Astrocyte (in vitro differentiated cells and primary cell): ENCODE results near the gene ADARB2.

Experiments
- EZH2 ChIP-seq: IDR thresholded peaks from 2 replicates; pipeline ENCODE4 v1.6.1; 2012; ENCODE audit warnings: mild to moderate bottlenecking, low read length, inconsistent platforms; ENCODE audit not compliant: insufficient read depth
- TF ChIP-seq, protein P1 (sequence below): IDR thresholded peaks from 2 replicates; pipeline ENCODE4 v1.5.1; 2011; ENCODE audit warnings: low read depth, mild to moderate bottlenecking, inconsistent platforms, low read length, moderate library complexity; ENCODE audit not compliant: insufficient read depth

DNA sequence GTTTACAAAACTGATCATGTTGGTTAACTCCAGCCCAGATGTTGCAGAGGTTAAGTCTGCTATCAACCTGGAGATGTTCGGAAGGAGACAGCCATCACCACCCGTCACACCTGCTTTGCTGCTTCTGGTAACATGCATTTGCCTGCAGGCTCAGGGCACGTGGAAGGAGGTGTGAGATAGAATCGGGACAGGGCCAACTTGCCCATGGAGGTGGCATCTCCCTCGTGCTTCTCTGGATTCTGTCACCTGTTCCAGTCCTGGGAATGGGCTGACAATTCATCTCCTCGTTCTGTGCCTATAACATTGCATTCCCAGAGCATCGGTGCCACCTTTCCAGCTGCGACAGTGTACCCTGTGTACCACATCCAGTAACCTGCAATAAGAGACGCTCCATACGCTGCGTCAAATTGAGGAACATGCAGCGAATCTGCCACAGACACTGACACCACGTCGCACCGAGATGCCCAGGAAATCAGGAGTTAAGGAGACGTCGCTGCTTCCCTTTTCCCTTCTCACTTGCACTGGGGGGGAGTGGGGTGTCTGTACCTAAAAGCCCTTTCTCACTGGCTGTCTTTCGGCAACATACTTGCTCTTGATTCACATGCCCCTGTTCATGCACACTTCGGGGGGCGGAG lies 65.8 kb downstream of the ADARB2 start:
- TF ChIP-seq EZH2: no peak
- TF ChIP-seq, protein P1, sequence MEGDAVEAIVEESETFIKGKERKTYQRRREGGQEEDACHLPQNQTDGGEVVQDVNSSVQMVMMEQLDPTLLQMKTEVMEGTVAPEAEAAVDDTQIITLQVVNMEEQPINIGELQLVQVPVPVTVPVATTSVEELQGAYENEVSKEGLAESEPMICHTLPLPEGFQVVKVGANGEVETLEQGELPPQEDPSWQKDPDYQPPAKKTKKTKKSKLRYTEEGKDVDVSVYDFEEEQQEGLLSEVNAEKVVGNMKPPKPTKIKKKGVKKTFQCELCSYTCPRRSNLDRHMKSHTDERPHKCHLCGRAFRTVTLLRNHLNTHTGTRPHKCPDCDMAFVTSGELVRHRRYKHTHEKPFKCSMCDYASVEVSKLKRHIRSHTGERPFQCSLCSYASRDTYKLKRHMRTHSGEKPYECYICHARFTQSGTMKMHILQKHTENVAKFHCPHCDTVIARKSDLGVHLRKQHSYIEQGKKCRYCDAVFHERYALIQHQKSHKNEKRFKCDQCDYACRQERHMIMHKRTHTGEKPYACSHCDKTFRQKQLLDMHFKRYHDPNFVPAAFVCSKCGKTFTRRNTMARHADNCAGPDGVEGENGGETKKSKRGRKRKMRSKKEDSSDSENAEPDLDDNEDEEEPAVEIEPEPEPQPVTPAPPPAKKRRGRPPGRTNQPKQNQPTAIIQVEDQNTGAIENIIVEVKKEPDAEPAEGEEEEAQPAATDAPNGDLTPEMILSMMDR: no peak
